Measurements from ENCODE around the gene FNBP1. TPM values are rescaled to one million over a fixed set of nuclear protein-coding genes. Genes with fewer than 3 reads are reported as not detected.

Gene FNBP1
- polyA plus RNA-seq, 3 donors = 4.3 to 20.1 (median 10.9) TPM

GRCh38 chr9:129889941-129890717, 152.9 kb downstream of the FNBP1 start:
- WGBS, 3 donors = 54 to 71% (median 61%) methylated on average over 32 to 37 of the region's 37 CpGs
- no peak overlapping the region for H3K27ac ChIP-seq (ENCODE audit: low read depth, low read length)

GRCh38 chr9:129889122-129889940, 153.7 kb downstream of the FNBP1 start:
- WGBS, 3 donors = 74 to 88% (median 81%) methylated on average over 30 to 31 of the region's 31 CpGs

GRCh38 chr9:129888293-129889121, 154.5 kb downstream of the FNBP1 start:
- WGBS, 3 donors = 36 to 69% (median 39%) methylated on average over 29 of the region's 29 CpGs
- peak overlapping the region; percentile 0 for H3K27ac ChIP-seq (ENCODE audit: low read depth, low read length)

More at GRCh38 chr9:129889122-129889940, 153.7 kb downstream of the FNBP1 start:
- H3K27ac ChIP-seq (ENCODE audit: low read depth, low read length) = peak overlapping the region; percentile 0

GRCh38 chr9:129887334-129888292, 155.4 kb downstream of the FNBP1 start:
- 24 to 68% (median 35%) methylated on average over 27 of the region's 27 CpGs for WGBS, 3 donors
- H3K27ac ChIP-seq (ENCODE audit: low read depth, low read length) = no peak overlapping the region

GRCh38 chr9:129886226-129887174, 156.5 kb downstream of the FNBP1 start:
- 42 to 73% (median 58%) methylated on average over 20 of the region's 20 CpGs for WGBS, 3 donors
- H3K27ac ChIP-seq (ENCODE audit: low read depth, low read length) = no peak overlapping the region

- WGBS, 3 donors = 0 to 1% (median 1%) methylated on average over 27 of the region's 27 CpGs
- peak overlapping the region; percentile 46 for H3K27ac ChIP-seq (ENCODE audit: low read depth, low read length)
Observed at GRCh38 chr9:129885670-129886106, 157.3 kb downstream of the FNBP1 start.

- H3K27ac ChIP-seq (ENCODE audit: low read depth, low read length) = peak overlapping the region; percentile 46
- WGBS, 3 donors = 17 to 20% (median 18%) methylated on average over 27 of the region's 27 CpGs
Observed at GRCh38 chr9:129885018-129885669, 157.8 kb downstream of the FNBP1 start.

- H3K27ac ChIP-seq (ENCODE audit: low read depth, low read length) = no peak overlapping the region
- 6 to 9% (median 7%) methylated on average over 24 of the region's 24 CpGs for WGBS, 3 donors
Observed at GRCh38 chr9:129884220-129885017, 158.6 kb downstream of the FNBP1 start.

GRCh38 chr9:129881547-129882324, 161.3 kb downstream of the FNBP1 start:
- H3K27ac ChIP-seq (ENCODE audit: low read depth, low read length) = no peak overlapping the region
- WGBS, 3 donors = 83 to 93% (median 90%) methylated on average over 19 of the region's 19 CpGs

- H3K27ac ChIP-seq (ENCODE audit: low read depth, low read length) = no peak overlapping the region
Observed at GRCh38 chr9:129880654-129881546, 162.1 kb downstream of the FNBP1 start.

GRCh38 chr9:129879991-129880653, 162.9 kb downstream of the FNBP1 start:
- 92 to 95% (median 94%) methylated on average over 31 of the region's 31 CpGs for WGBS, 3 donors

More at GRCh38 chr9:129880654-129881546, 162.1 kb downstream of the FNBP1 start:
- 79 to 84% (median 83%) methylated on average over 27 to 28 of the region's 28 CpGs for WGBS, 3 donors

GRCh38 chr9:129879103-129879699, 163.8 kb downstream of the FNBP1 start:
- H3K27ac ChIP-seq (ENCODE audit: low read depth, low read length) = no peak overlapping the region
- 74 to 95% (median 82%) methylated on average over 14 to 17 of the region's 17 CpGs for WGBS, 3 donors

More at GRCh38 chr9:129879991-129880653, 162.9 kb downstream of the FNBP1 start:
- H3K27ac ChIP-seq (ENCODE audit: low read depth, low read length) = no peak overlapping the region

GRCh38 chr9:129878291-129878690, 164.7 kb downstream of the FNBP1 start:
- 83 to 91% (median 90%) methylated on average over 8 to 11 of the region's 11 CpGs for WGBS, 3 donors
- no peak overlapping the region for H3K27ac ChIP-seq (ENCODE audit: low read depth, low read length)
